Activated naive CD4-positive, alpha-beta T cell treated with anti-CD3 and anti-CD28 coated beads for 36 hours (primary cell): ENCODE measurements around the gene AEBP2. TPM values are rescaled to one million over a fixed set of nuclear protein-coding genes. Genes with fewer than 3 reads are reported as not detected.

Experiments used
- CTCF ChIA-PET: fragments of 350-600 bp; sonication (Branson Sonifier 250); formaldehyde crosslinking; loops from one replicate; lab custom pipeline; 2021; ENCODE audit warnings: antibody characterized with exemption; lab: Charles Lee
- DNase-seq: peaks from one replicate; pipeline ENCODE4 v3.0.0-alpha.2; 2020
- H3K27ac Mint-ChIP-seq: one replicate; pipeline ENCODE4 v1.8.0; 2021; ENCODE audit warnings: mild to moderate bottlenecking, mixed read lengths
- H3K27me3 Mint-ChIP-seq: one replicate; pipeline ENCODE4 v1.8.0; 2021; ENCODE audit warnings: low read depth, mixed read lengths
- H3K36me3 Mint-ChIP-seq: one replicate; pipeline ENCODE4 v1.8.0; 2021; ENCODE audit warnings: low read depth, mixed read lengths
- H3K4me1 Mint-ChIP-seq: one replicate; pipeline ENCODE4 v1.8.0; 2021; ENCODE audit warnings: low read depth, mixed read lengths
- H3K4me3 Mint-ChIP-seq: one replicate; pipeline ENCODE4 v1.8.0; 2021; ENCODE audit warnings: mild to moderate bottlenecking, moderate library complexity, mixed read lengths
- H3K9me3 Mint-ChIP-seq: one replicate; pipeline ENCODE4 v1.8.0; 2021; ENCODE audit warnings: mixed read lengths
- intact Hi-C: fragments of 100-400 bp; cut with micrococcal nuclease; formaldehyde crosslinking; loops from one replicate; pipeline ENCODE4 v1.15.1; 2023
- total RNA-seq, 2 experiments: library from RNA; stranded (reverse); gene quantifications; one replicate each; pipeline ENCODE4 v1.2.3, GENCODE V29; 2021

Gene AEBP2
- total RNA-seq, 2 experiments from 2014 or later = 32.4 to 35.2 TPM

DNA sequence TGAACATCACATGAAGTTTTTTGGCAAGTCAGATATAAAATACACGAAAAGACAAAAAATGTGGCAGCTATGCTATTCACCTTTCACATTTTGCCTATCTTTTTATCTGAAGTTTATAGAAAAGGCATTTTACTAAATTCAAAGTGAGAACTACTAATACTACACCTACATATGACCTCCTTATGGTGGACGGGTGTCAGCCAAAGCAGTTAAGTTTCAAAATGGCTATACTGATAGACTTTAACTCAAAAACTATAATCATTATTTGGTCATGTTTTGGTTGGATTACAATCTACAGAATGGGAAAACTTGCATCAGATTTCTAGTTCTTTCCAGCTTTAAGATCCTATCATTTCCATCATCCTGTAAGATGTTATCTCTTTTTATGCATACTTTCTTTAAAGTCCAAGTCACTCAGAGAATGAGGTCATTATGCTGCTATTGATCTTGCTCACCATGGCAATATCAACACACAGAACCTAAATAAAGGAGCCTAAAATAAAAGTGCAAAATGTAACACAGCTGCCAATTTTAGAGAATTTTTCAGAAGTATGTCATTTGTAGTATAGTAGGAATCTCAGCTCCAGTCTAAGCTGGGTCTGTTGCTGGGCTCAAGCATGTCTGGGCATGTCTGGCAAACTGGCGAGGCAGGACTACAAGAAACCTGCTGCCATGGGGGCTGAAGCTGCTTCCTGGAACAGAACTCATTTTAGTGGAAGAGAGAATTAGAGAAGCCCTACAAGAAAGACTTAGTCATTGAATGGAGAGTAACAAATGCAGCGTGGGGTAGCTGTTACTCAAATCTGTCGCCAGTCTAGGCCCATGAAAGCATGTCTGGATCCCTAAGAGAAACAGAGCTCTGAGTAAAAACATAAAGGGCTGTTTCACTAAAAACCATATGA lies 7.6 kb upstream of the AEBP2 start:
- Mint-ChIP-seq H3K27ac (peak overlapping the region; percentile 95), H3K9me3 (peaks cover 3% of the 10 kb centered on the region), H3K4me1 (peaks cover 20% of the 10 kb centered on the region), H3K27me3 (no peaks in the 10 kb centered on the region), H3K36me3 (no peaks in the 10 kb centered on the region), H3K4me3 (no peak overlapping the region)
- intact Hi-C loops = loop anchor here (1.0 kb wide), 5 partner anchors 9 to 244 kb away; no protein-coding TSS in a partner anchor
- DNase-seq = peak; percentile 75
- CTCF ChIA-PET = interaction anchor here (0.6 kb wide), 1 partner anchor 22 kb away, joined by 3 read pairs; no protein-coding TSS in a partner anchor

DNA sequence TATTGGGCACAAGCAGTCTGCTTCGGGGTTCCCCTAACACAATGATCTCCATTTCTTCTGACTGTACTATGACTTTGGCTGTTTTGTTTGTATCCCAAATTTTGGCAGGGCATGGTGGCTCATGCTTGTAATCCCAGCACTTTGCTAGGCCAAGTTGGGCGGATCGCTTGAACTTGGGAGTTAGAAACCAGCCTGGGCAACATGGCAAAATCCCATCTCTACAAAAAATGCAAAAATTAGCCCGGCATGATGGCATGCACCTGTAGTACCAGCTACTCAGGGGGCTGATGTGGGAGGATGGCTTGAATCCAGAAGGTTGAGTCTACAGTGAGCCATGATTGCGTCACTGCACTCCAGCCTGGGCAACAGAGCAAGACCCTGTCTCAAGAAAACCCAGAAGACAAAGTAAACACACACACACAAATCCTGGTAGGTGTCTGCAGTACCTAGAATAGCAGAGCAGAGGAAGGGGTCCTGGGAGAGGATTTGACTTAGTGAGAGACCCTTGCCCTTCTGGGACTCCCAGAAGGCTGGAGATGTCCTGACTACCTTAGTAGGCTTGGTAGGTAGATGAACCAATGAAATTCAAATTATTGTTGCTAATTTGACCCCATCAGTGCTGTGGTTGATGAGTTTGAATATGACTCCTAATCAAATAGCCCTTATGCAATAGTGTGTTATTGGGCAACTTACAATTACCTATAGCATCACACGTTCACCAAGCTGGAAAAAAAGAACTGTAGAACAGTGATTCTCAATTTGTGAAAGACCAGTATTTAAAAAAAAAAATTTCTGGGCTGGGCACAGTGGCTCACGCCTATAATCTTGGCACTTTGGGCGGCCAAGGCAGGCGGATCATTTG lies 6.8 kb upstream of the AEBP2 start:
- peak overlapping the region; percentile 15 for H3K4me3 Mint-ChIP-seq
- H3K27ac Mint-ChIP-seq = peak overlapping the region; percentile 95
- no peak for DNase-seq
- H3K36me3 Mint-ChIP-seq = no peaks in the 10 kb centered on the region
- peaks cover 20% of the 10 kb centered on the region for H3K4me1 Mint-ChIP-seq
- H3K27me3 Mint-ChIP-seq = no peaks in the 10 kb centered on the region
- CTCF ChIA-PET = no interaction called here
- H3K9me3 Mint-ChIP-seq = peaks cover 3% of the 10 kb centered on the region
- intact Hi-C loops = loop anchor here (1.0 kb wide), 5 partner anchors 8 to 243 kb away; no protein-coding TSS in a partner anchor

DNA sequence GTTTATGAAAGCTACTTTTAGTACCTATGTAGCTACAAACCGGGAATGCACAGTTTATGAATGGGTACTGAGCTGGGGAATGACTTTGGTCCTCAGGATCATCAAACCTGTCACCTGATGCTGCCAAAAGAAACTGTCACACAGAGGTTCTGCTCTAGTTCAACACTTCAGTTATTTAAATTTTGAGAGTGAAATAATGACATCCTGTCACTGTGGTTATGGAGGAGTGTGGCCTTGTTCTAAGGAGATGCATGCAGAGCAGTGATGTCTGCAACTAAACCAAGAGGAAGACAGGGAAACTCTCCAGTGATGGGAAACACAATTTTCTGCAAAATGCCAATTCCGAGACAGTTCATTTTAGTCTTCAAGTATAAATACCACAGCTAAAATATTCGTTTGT lies 4.8 kb upstream of the AEBP2 start:
- Mint-ChIP-seq H3K4me1 (peaks cover 22% of the 10 kb centered on the region), H3K27ac (peak overlapping the region; percentile 70), H3K27me3 (no peaks in the 10 kb centered on the region), H3K36me3 (peaks cover 2% of the 10 kb centered on the region), H3K9me3 (peaks cover 5% of the 10 kb centered on the region), H3K4me3 (no peak overlapping the region)
- CTCF ChIA-PET = no interaction called here
- no peak for DNase-seq
- intact Hi-C loops = no loop called here

DNA sequence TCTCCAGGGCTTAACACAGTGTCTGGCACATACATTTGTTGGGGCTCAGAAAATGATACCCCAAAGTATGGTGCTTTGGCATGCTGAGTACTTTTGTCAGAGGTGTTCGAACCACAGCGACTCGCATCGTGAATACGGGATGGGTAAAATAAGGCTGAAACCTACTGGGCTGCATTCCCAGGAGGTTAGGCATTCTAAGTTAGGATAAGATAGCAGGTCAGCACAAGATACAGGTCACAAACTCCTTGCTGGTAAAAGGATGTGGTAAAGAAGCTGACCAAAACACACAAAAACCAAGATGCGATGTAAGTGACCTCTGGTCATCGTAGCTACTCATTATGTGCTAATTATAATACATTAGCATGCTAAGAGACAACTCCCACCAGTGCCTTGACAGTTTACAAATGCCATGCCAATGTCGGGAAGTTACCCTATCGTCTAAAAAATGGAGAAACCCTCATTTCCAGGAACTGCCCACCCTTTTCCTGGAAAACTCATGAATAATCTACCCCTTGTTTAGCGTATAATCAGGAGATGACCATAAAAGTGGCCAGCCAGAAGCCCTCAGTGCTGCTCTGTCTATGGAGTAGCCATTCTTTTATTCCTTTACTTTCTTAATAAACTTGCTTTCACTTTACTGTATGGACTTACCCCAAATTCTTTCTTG lies 3.3 kb upstream of the AEBP2 start:
- peaks cover 13% of the 10 kb centered on the region for H3K36me3 Mint-ChIP-seq
- no peak overlapping the region for H3K27ac Mint-ChIP-seq
- H3K4me1 Mint-ChIP-seq = peaks cover 22% of the 10 kb centered on the region
- intact Hi-C loops = no loop called here
- H3K27me3 Mint-ChIP-seq = no peaks in the 10 kb centered on the region
- CTCF ChIA-PET = no interaction called here
- peaks cover 1% of the 10 kb centered on the region for H3K9me3 Mint-ChIP-seq
- H3K4me3 Mint-ChIP-seq = no peak overlapping the region
- no peak for DNase-seq

DNA sequence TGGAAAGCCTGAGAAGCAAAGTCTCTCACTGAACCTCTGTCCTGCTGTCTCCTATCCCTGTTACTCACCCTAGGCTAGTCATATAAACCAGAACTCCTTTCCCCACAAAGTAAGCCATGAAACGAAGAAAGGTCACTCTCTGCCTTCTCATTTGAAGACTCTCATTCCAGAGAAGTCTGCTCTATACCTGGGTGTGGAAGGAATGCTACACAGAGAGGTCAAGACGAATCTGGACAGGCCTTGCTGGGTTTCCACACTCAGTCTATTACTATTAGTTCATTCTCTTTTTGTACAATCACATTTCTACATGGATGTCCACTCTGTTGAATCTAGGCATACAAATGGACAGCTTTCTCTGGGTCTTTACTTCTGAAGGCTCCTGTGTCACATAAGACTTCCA lies 2.4 kb upstream of the AEBP2 start:
- Mint-ChIP-seq H3K9me3 (peaks cover 1% of the 10 kb centered on the region), H3K4me1 (peaks cover 22% of the 10 kb centered on the region), H3K27ac (no peak overlapping the region), H3K36me3 (peaks cover 20% of the 10 kb centered on the region), H3K4me3 (no peak overlapping the region), H3K27me3 (no peaks in the 10 kb centered on the region)
- intact Hi-C loops = no loop called here
- DNase-seq = no peak
- CTCF ChIA-PET = no interaction called here

DNA sequence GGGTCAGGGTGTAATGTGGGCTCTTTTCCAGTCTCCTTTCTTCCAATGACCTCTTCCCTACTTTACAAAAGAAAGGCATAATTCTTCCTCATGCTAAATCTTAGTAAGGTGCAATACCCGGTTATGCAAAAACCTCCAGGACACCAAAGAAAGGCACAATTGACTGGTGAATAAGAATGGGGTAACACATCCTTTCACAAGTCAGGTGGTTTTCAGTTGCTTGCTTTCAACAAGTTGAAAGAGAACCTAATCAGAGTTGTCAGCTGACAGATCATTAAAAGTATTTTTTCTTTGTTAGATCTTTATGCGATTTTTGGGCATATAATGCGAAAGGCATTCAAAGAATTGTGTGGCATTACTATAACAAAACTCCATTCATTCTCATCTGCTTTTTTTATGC lies 1.3 kb upstream of the AEBP2 start:
- CTCF ChIA-PET = no interaction called here
- no peak overlapping the region for H3K27ac Mint-ChIP-seq
- no peak overlapping the region for H3K4me3 Mint-ChIP-seq
- peaks cover 23% of the 10 kb centered on the region for H3K36me3 Mint-ChIP-seq
- DNase-seq = no peak
- peaks cover 1% of the 10 kb centered on the region for H3K9me3 Mint-ChIP-seq
- H3K27me3 Mint-ChIP-seq = no peaks in the 10 kb centered on the region
- H3K4me1 Mint-ChIP-seq = peaks cover 23% of the 10 kb centered on the region
- intact Hi-C loops = no loop called here

DNA sequence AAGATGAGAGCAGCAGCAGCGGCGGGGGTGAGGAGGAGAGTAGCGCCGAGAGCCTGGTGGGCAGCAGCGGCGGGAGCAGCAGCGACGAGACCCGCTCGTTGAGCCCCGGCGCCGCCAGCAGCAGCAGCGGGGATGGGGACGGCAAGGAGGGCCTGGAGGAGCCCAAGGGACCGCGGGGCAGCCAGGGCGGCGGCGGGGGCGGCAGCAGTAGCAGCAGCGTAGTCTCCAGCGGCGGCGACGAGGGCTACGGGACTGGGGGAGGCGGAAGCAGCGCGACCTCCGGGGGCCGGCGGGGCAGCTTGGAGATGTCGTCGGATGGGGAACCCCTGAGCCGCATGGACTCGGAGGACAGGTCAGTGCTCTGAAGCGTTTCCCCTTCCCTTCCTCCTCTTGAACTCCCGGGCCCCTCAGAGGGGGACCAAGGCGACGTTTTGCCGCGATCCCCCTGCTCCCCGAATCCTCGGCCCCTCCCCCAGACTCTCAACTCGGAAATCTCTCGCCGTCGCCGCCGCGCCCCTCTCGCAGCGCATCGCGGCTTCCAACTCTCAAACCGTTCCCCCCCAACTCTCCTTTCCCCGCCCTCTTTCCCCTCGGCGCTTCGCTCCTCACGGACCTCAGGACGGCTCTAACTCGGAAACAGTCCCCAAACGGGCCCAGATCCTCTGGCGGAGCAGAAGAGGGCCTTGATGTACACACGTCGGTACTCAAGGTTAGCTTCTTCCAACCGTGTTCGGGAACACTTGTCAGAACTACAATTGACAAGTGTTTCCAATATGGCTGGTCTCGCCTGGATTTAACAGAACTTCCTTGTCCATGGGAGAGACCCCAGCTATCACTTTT lies 947 bp downstream of the AEBP2 start:
- intact Hi-C loops = loop anchor here (1.0 kb wide), 1 partner anchor 8 kb away; no protein-coding TSS in a partner anchor
- H3K9me3 Mint-ChIP-seq = peaks cover 1% of the 10 kb centered on the region
- peaks cover 25% of the 10 kb centered on the region for H3K36me3 Mint-ChIP-seq
- peak overlapping the region; percentile 94 for H3K27ac Mint-ChIP-seq
- DNase-seq = peak; percentile 59
- CTCF ChIA-PET = no interaction called here
- peak overlapping the region; percentile 98 for H3K4me3 Mint-ChIP-seq
- H3K4me1 Mint-ChIP-seq = peaks cover 31% of the 10 kb centered on the region
- H3K27me3 Mint-ChIP-seq = no peaks in the 10 kb centered on the region

DNA sequence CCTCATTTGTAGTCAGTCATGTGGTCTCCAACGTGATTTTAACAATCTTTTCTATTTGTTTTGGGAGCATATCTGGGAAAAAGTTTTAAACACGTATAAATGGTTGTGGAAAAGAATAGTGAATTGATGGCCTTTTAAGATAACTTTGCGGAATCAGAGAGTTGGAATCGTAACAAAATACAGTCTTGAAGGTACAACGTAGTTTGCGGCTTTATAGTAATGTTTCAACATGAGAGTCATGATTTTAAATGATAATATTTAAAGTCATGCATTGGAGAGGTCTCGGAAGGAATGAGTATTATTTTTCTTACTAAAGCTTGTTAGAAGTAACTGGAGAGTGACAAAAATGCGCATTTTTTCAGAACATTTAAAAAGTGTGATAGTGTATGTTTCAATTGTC lies 1.6 kb downstream of the AEBP2 start:
- H3K27me3 Mint-ChIP-seq = no peaks in the 10 kb centered on the region
- H3K27ac Mint-ChIP-seq = peak overlapping the region; percentile 94
- CTCF ChIA-PET = no interaction called here
- no peak for DNase-seq
- H3K9me3 Mint-ChIP-seq = peaks cover 1% of the 10 kb centered on the region
- H3K4me1 Mint-ChIP-seq = peaks cover 35% of the 10 kb centered on the region
- peak overlapping the region; percentile 98 for H3K4me3 Mint-ChIP-seq
- intact Hi-C loops = loop anchor here (1.0 kb wide), 1 partner anchor 9 kb away; no protein-coding TSS in a partner anchor
- peaks cover 25% of the 10 kb centered on the region for H3K36me3 Mint-ChIP-seq

DNA sequence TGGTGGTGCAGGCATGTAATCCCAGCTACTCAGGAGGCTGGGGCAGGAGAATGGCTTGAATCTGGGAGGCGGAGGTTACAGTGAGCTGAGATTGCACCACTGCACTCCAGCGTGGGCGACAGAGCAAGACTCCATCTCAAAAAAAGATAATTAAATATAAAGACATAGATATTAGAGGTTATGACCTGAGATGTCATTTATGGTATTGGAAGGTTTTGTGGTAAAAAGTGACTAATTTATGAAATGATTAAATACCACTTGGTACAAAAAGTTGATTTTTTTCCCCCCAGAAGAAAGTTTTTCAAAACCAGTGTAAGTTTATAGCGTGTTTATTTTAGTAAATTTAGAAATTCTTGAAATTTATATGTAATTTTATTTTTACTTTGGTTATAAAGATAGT lies 4.3 kb downstream of the AEBP2 start:
- CTCF ChIA-PET = no interaction called here
- H3K27me3 Mint-ChIP-seq = no peaks in the 10 kb centered on the region
- peaks cover 40% of the 10 kb centered on the region for H3K36me3 Mint-ChIP-seq

DNA sequence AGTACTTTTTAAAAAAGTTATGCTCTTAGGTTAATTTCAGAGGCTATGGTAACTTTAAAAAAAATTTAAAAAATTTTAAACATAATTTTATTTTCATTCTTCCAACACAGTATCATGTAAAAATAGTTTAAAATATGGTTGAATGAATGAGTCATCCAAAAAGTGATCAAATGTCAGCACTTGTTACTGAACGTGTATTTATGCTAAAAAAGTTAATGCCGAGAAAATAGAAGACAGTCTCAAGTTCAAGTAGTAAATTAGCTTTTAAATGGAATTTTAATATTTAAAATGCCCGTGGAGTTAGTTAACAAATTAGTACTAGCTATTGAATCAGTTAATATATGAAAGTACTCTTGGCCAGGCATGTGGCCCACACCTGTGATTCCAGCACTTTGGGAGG lies 4.8 kb downstream of the AEBP2 start:
- no peak for DNase-seq
- intact Hi-C loops = no loop called here
- Mint-ChIP-seq H3K27me3 (no peaks in the 10 kb centered on the region), H3K9me3 (peaks cover under 1% of the 10 kb centered on the region), H3K36me3 (peaks cover 40% of the 10 kb centered on the region), H3K4me1 (peaks cover 56% of the 10 kb centered on the region), H3K27ac (no peak overlapping the region), H3K4me3 (no peak overlapping the region)
- CTCF ChIA-PET = no interaction called here

More for the DNA sequence above, 4.3 kb downstream of the AEBP2 start:
- no peak for DNase-seq
- Mint-ChIP-seq H3K9me3 (peaks cover 1% of the 10 kb centered on the region), H3K4me1 (peaks cover 56% of the 10 kb centered on the region), H3K4me3 (no peak overlapping the region), H3K27ac (no peak overlapping the region)
- intact Hi-C loops = no loop called here

DNA sequence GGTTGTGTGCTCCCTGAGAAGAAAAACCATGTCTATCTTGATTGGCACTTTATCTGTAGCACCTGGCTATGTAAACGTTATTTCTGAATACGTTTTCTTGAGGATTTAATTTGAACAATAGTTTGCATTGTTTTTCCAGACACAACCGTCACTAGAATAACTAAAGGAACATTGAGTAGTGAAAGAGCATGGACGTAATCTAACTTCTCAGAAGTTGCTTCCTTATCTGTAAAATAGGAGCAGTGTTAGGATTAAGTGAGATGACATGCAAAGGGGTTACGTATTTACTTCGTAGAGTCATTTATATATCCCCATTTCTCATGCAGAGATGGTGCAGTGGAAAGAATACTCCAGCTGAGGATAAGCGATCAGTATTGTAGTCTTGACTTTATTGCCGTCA lies 8.1 kb downstream of the AEBP2 start:
- intact Hi-C loops = no loop called here
- Mint-ChIP-seq H3K4me3 (no peak overlapping the region), H3K27ac (no peak overlapping the region), H3K4me1 (peaks cover 74% of the 10 kb centered on the region), H3K36me3 (peaks cover 20% of the 10 kb centered on the region), H3K9me3 (no peaks in the 10 kb centered on the region), H3K27me3 (no peaks in the 10 kb centered on the region)
- DNase-seq = no peak
- CTCF ChIA-PET = no interaction called here
